Activated naive CD8-positive, alpha-beta T cell treated with anti-CD3 and anti-CD28 coated beads, Interleukin-2, amount 50 U/mL, for 16 hours (primary cell): ENCODE results near the gene AKAP8.
"Not testable (repeated sequence)": the region's sequence is repeated elsewhere in the genome, so short reads cannot be mapped to it uniquely, and the experiment has no call there.

ENCODE experiments used
- DNase-seq: peaks from one replicate; pipeline ENCODE4 v3.0.0-alpha.2; 2020; ENCODE audit warnings: low read depth, low spot score

AKAP8 gene

GRCh38 chr19:15404097-15404779, 24.7 kb upstream of the AKAP8 start:
- no peak for DNase-seq

GRCh38 chr19:15403151-15403531, 23.6 kb upstream of the AKAP8 start:
- DNase-seq = no peak

- DNase-seq = no peak
Observed at GRCh38 chr19:15402411-15403150, 23.0 kb upstream of the AKAP8 start.

GRCh38 chr19:15401397-15401710, 21.8 kb upstream of the AKAP8 start:
- no peak for DNase-seq

GRCh38 chr19:15400521-15401396, 21.2 kb upstream of the AKAP8 start:
- no peak for DNase-seq

GRCh38 chr19:15399635-15400034, 20.0 kb upstream of the AKAP8 start:
- no peak for DNase-seq

GRCh38 chr19:15399234-15399515, 19.6 kb upstream of the AKAP8 start:
- DNase-seq = no peak

- DNase-seq = no peak
Observed at GRCh38 chr19:15398501-15399233, 19.1 kb upstream of the AKAP8 start.

- no peak for DNase-seq
Observed at GRCh38 chr19:15397782-15398181, 18.2 kb upstream of the AKAP8 start.

GRCh38 chr19:15397236-15397635, 17.6 kb upstream of the AKAP8 start:
- no peak for DNase-seq

GRCh38 chr19:15396436-15396835, 16.8 kb upstream of the AKAP8 start:
- DNase-seq = no peak

GRCh38 chr19:15395251-15395650, 15.7 kb upstream of the AKAP8 start:
- DNase-seq = not testable (repeated sequence)

- DNase-seq = no peak
Observed at GRCh38 chr19:15394426-15394825, 14.8 kb upstream of the AKAP8 start.

- no peak for DNase-seq
Observed at GRCh38 chr19:15393963-15394362, 14.4 kb upstream of the AKAP8 start.

- no peak for DNase-seq
Observed at GRCh38 chr19:15390814-15391213, 11.2 kb upstream of the AKAP8 start.

- DNase-seq = no peak
Observed at GRCh38 chr19:15381864-15382263, 2.3 kb upstream of the AKAP8 start.

GRCh38 chr19:15381429-15381828, 1.8 kb upstream of the AKAP8 start:
- no peak for DNase-seq

GRCh38 chr19:15379999-15380647, 536 bp upstream of the AKAP8 start:
- no peak for DNase-seq

- peak; percentile 29 for DNase-seq
Observed at GRCh38 chr19:15378534-15379082, 979 bp downstream of the AKAP8 start.

GRCh38 chr19:15374796-15375440, 4.7 kb downstream of the AKAP8 start:
- no peak for DNase-seq
